HepG2 (cell line): ENCODE results near the gene DAZAP1. TPM values are rescaled to one million over a fixed set of nuclear protein-coding genes. Genes with fewer than 3 reads are reported as not detected.

Experiments
- ATAC-seq: fragments of 200-7000 bp; cut with Tn5 transposase; 3 replicates; pipeline ENCODE4 v1.9.1; 2020; ENCODE audit warnings: mild to moderate bottlenecking, moderate library complexity
- BruUV-seq: library from RNA; stranded (reverse); fragments of 400-500 nt; replicated peaks from 2 replicates; lab custom pipeline; 2021; lab: Mats Ljungman, UMichigan
- CTCF ChIA-PET: fragments of 300-600 bp; formaldehyde crosslinking; extraction: SDS; loops from one replicate; lab custom pipeline; 2021; ENCODE audit warnings: low total read pairs, inconsistent platforms, low intra/inter-chr PET ratio; lab: Yijun Ruan, JAX
- POLR2A ChIA-PET: fragments of 350-600 bp; sonication (Branson Sonifier 250); formaldehyde crosslinking; loops from one replicate; lab custom pipeline; 2020; ENCODE audit warnings: antibody characterized with exemption, inconsistent platforms; lab: Yijun Ruan, JAX
- DNase-seq: peaks from one replicate; pipeline ENCODE4 v3.0.0-alpha.2; 2015; ENCODE audit warnings: low spot score
- FAIRE-seq: peaks from 3 replicates; lab custom pipeline; 2011; peaks lifted over from hg19 to GRCh38; lab: Jason Lieb, UNC
- H2AFZ ChIP-seq: one replicate; pipeline ENCODE4 v1.6.1; 2011; ENCODE audit warnings: low read length, inconsistent platforms
- H3K27ac ChIP-seq: fragments of 300-600 bp; 3 replicates; pipeline ENCODE4 v1.8.0; 2011; ENCODE audit warnings: mixed run types, mild to moderate bottlenecking, mixed read lengths, low read length, inconsistent platforms; ENCODE audit not compliant: insufficient read depth; ENCODE audit errors: extremely low read length
- H3K27me3 ChIP-seq, 2 experiments: fragments of 200-600 bp in 1 of 2; 2 replicates in 1 of 2; 3 replicates in 1 of 2; pipeline versions ENCODE4 v1.6.0 to v1.8.0; 2011; ENCODE audit warnings: low read length in 2 of 2, mild to moderate bottlenecking in 2 of 2, moderate library complexity in 2 of 2, inconsistent platforms in 1 of 2; ENCODE audit not compliant: insufficient read depth in 2 of 2, control insufficient read depth in 1 of 2
- H3K36me3 ChIP-seq, 2 experiments: fragments of 200-600 bp in 1 of 2; replicated peaks in 1 of 2; 2 replicates in 1 of 2; 3 replicates in 1 of 2; pipeline versions ENCODE4 v1.5.1 to v1.8.0; 2011; ENCODE audit warnings: low read length in 2 of 2, inconsistent platforms in 1 of 2; ENCODE audit not compliant: insufficient read depth in 2 of 2, control insufficient read depth in 1 of 2
- H3K4me1 ChIP-seq: 2 replicates; pipeline ENCODE4 v1.5.1; 2012; ENCODE audit warnings: low read length, inconsistent platforms; ENCODE audit not compliant: insufficient read depth
- H3K4me2 ChIP-seq: 2 replicates; pipeline ENCODE4 v1.6.0; 2011; ENCODE audit warnings: low read depth, low read length, inconsistent platforms
- H3K4me3 ChIP-seq, 3 experiments: fragments of 200-600 bp in 1 of 3; sonication (generic), shearing (Covaris generic) in 1 of 3; replicated peaks in 1 of 3; 2 replicates each; pipeline ENCODE4 v1.5.1; 2011 to 2016; ENCODE audit warnings: low read length in 3 of 3, inconsistent platforms in 2 of 3, low read depth in 2 of 3, mild to moderate bottlenecking in 2 of 3, control low read depth in 1 of 3, mixed read lengths in 1 of 3; ENCODE audit not compliant: insufficient read depth in 1 of 3
- H3K79me2 ChIP-seq: one replicate; pipeline ENCODE4 v1.6.1; 2011; ENCODE audit warnings: low read length, inconsistent platforms; ENCODE audit not compliant: insufficient read depth
- H3K9ac ChIP-seq: 2 replicates; pipeline ENCODE4 v1.6.0; 2011; ENCODE audit warnings: mild to moderate bottlenecking, low read depth, low read length, inconsistent platforms; ENCODE audit not compliant: insufficient read depth
- H3K9me3 ChIP-seq: 2 replicates; pipeline ENCODE4 v1.5.1; 2012; ENCODE audit warnings: mild to moderate bottlenecking, low read length
- H4K20me1 ChIP-seq: 2 replicates; pipeline ENCODE4 v1.6.0; 2011; ENCODE audit warnings: inconsistent platforms, mild to moderate bottlenecking, low read length, moderate library complexity; ENCODE audit not compliant: insufficient read depth
- ETS1 ChIP-seq: sonication (generic); formaldehyde crosslinking; IDR thresholded peaks from 2 replicates; pipeline ENCODE4 v1.4.0; 2020; ENCODE audit warnings: missing genetic modification reagents
- ETV6 ChIP-seq: sonication (generic); formaldehyde crosslinking; conservative IDR thresholded peaks from 2 replicates; pipeline ENCODE4 v1.4.0; 2020; ENCODE audit warnings: missing genetic modification reagents
- MATR3 ChIP-seq: sonication (generic); formaldehyde crosslinking; IDR thresholded peaks from 2 replicates; pipeline ENCODE4 v1.4.0; 2020; ENCODE audit warnings: missing genetic modification reagents
- MBD4 ChIP-seq: IDR thresholded peaks from 2 replicates; pipeline ENCODE4 v1.6.1; 2012; ENCODE audit warnings: low read length, inconsistent platforms, borderline replicate concordance
- NFKB2 ChIP-seq: sonication (generic); formaldehyde crosslinking; IDR thresholded peaks from 2 replicates; pipeline ENCODE4 v1.4.0; 2020; ENCODE audit warnings: missing genetic modification reagents, borderline replicate concordance
- RFXANK ChIP-seq: IDR thresholded peaks from 2 replicates; pipeline ENCODE4 v1.6.1; 2016
- TFDP1 ChIP-seq: IDR thresholded peaks from 2 replicates; pipeline ENCODE4 v1.6.1; 2016; ENCODE audit warnings: missing compliant biosample characterization, missing genetic modification reagents, borderline replicate concordance
- ZBTB38 ChIP-seq: sonication (generic); formaldehyde crosslinking; IDR thresholded peaks from 2 replicates; pipeline ENCODE4 v1.5.1; 2020; ENCODE audit warnings: mild to moderate bottlenecking, missing genetic modification reagents
- ZBTB7B ChIP-seq: sonication (generic); formaldehyde crosslinking; IDR thresholded peaks from 2 replicates; pipeline ENCODE4 v1.4.0; 2020; ENCODE audit warnings: missing genetic modification reagents
- ZNF235 ChIP-seq: sonication (generic); formaldehyde crosslinking; IDR thresholded peaks from 2 replicates; pipeline ENCODE4 v1.8.1; 2023; ENCODE audit warnings: mild to moderate bottlenecking, missing genetic modification reagents, borderline replicate concordance
- ZNF350 ChIP-seq: sonication (generic); formaldehyde crosslinking; IDR thresholded peaks from 2 replicates; pipeline ENCODE4 v1.4.0; 2020; ENCODE audit warnings: mild to moderate bottlenecking, low read depth, missing genetic modification reagents, borderline replicate concordance
- ZNF446 ChIP-seq: sonication (generic); formaldehyde crosslinking; IDR thresholded peaks from 2 replicates; pipeline ENCODE4 v1.5.0; 2020; ENCODE audit warnings: mild to moderate bottlenecking, missing genetic modification reagents
- WGBS: methylation state at CpG from one replicate; pipeline ENCODE4 v1.1.6; 2017; ENCODE audit warnings: low lambda C conversion rate; 5-methylcytosine and 5-hydroxymethylcytosine counted together
- in situ Hi-C: cut with HindIII; loops from 2 replicates; pipeline ENCODE4 v1.10.0; 2017; ENCODE audit warnings: low pct_unique_long_range_greater_than_20kb; ENCODE audit not compliant: extremely low pct_ligation_motif_present
- intact Hi-C: fragments of 100-400 bp; cut with micrococcal nuclease; formaldehyde crosslinking; loops from one replicate; pipeline ENCODE4 v1.10.0; 2022; ENCODE audit not compliant: unreplicated experiment
- polyA plus RNA-seq, 8 experiments: library from polyadenylated mRNA; depleted of rRNA in 3 of 8; stranded (reverse) in 7 of 8; unstranded in 1 of 8; fragments of >200 nt; fragmentation: Illumina TruSeq in 4 of 8; extraction: Trizol in 4 of 8; gene quantifications; 2 replicates each; pipeline versions ENCODE4 v1.2.1 to v1.2.3, GENCODE V29; 2011 to 2016; ENCODE audit warnings: low read depth in 4 of 8, missing spikeins in 1 of 8, mixed read lengths in 1 of 8; ENCODE audit not compliant: insufficient read depth in 1 of 8
- total RNA-seq, 5 experiments: library from RNA; depleted of rRNA; stranded (reverse); fragments of >200 nt; fragmentation: Illumina TruSeq; extraction: Trizol; gene quantifications; 2 replicates each; pipeline ENCODE4 v1.2.3, GENCODE V29; 2016; ENCODE audit warnings: low read depth in 1 of 5
- TF ChIP-seq, protein P1 (sequence below): IDR thresholded peaks from 2 replicates; pipeline ENCODE4 v1.6.1; 2016; ENCODE audit warnings: low read depth, control low read depth

The DAZAP1 gene
- total and polyA plus RNA-seq, 2 of the 13 experiments (the other 11 are each of a cell fraction or from before 2014, with no cell fraction given), result 63.3 to 79.2 TPM

GRCh38 chr19:1410789-1411188 lies 3.4 kb downstream of the DAZAP1 start:
- Histone ChIP-seq H3K4me2 (peak overlapping the region; percentile 99; the same call in 1 of the 2 replicates), H3K4me1 (peaks cover 67% of the 10 kb centered on the region), H3K36me3 (peaks cover 5 to 25% of the 10 kb centered on the region in 2 experiments; a peak in 4 of 5 replicates), H2AFZ (no peak overlapping the region), H4K20me1 (peaks cover 72% of the 10 kb centered on the region), H3K9ac (peak overlapping the region; percentile 34; the same call in 1 of the 2 replicates), H3K27me3 (no peaks in the 10 kb centered on the region; a peak in 2 of 5 replicates), H3K4me3 (peak overlapping the region in 1 of 3 experiments; percentile 88; a peak in 1 of 6 replicates), H3K9me3 (no peaks in the 10 kb centered on the region), H3K27ac (peak overlapping the region; percentile 30), H3K79me2 (peaks cover 73% of the 10 kb centered on the region)
- POLR2A ChIA-PET, result no interaction called here
- 91% methylated on average over 4 of the region's 9 CpGs for WGBS
- ATAC-seq (no peak), DNase-seq (no peak), FAIRE-seq (no peak)
- no peak for TF ChIP-seq TFDP1 (CRISPR knock-in tag)
- no peak for TF ChIP-seq RFXANK (CRISPR knock-in tag)
- no peak for TF ChIP-seq ZNF446 (CRISPR knock-in tag)
- TF ChIP-seq ZBTB7B (CRISPR knock-in tag), result no peak
- no peak for TF ChIP-seq MBD4
- no peak for TF ChIP-seq ZNF235
- TF ChIP-seq ZNF350 (CRISPR knock-in tag), result no peak
- TF ChIP-seq ETS1 (CRISPR knock-in tag), result no peak
- TF ChIP-seq NFKB2 (CRISPR knock-in tag), result no peak
- TF ChIP-seq, protein P1, sequence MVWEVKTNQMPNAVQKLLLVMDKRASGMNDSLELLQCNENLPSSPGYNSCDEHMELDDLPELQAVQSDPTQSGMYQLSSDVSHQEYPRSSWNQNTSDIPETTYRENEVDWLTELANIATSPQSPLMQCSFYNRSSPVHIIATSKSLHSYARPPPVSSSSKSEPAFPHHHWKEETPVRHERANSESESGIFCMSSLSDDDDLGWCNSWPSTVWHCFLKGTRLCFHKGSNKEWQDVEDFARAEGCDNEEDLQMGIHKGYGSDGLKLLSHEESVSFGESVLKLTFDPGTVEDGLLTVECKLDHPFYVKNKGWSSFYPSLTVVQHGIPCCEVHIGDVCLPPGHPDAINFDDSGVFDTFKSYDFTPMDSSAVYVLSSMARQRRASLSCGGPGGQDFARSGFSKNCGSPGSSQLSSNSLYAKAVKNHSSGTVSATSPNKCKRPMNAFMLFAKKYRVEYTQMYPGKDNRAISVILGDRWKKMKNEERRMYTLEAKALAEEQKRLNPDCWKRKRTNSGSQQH (CRISPR knock-in tag), result no peak
- no peak for TF ChIP-seq ETV6 (CRISPR knock-in tag)
- no peak for TF ChIP-seq MATR3 (CRISPR knock-in tag)
- TF ChIP-seq ZBTB38 (CRISPR knock-in tag), result no peak
- CTCF ChIA-PET, result no interaction called here
- no TSS peak for BruUV-seq
- intact Hi-C loops, result no loop called here
- in situ Hi-C loops, result no loop called here
